Testis (tissue), 3 donors: ENCODE results near the gene CARM1. TPM values are rescaled to one million over a fixed set of nuclear protein-coding genes. Genes with fewer than 3 reads are reported as not detected.

Experiments
- DNase-seq: peaks from one replicate; pipeline ENCODE4 v3.0.0-alpha.2; 2019
- H3K27ac ChIP-seq, 2 donors: fragments of 200-600 bp; sonication (generic); one replicate each; pipeline ENCODE4 v1.5.1; 2019
- H3K27me3 ChIP-seq: fragments of 200-600 bp; sonication (generic); one replicate; pipeline ENCODE4 v1.5.1; 2019
- H3K36me3 ChIP-seq: fragments of 200-600 bp; sonication (generic); one replicate; pipeline ENCODE4 v1.5.1; 2017; ENCODE audit warnings: low read depth; ENCODE audit errors: missing control alignments
- H3K4me1 ChIP-seq: fragments of 200-600 bp; sonication (generic); one replicate; pipeline ENCODE4 v1.5.1; 2019
- H3K4me3 ChIP-seq, 2 donors: fragments of 200-600 bp; sonication (generic); one replicate each; pipeline ENCODE4 v1.5.1; 2017 to 2019
- H3K9me3 ChIP-seq: fragments of 200-600 bp; sonication (generic); one replicate; pipeline ENCODE4 v1.5.1; 2017
- CTCF ChIP-seq, 3 experiments: fragments of 450-650 bp in 2 of 3; fragments of 200-600 bp in 1 of 3; sonication (generic) in 1 of 3; IDR thresholded peaks; one replicate each; pipeline ENCODE4 v1.5.1; 2016 to 2019; ENCODE audit warnings: antibody characterized with exemption in 3 of 3, mild to moderate bottlenecking in 2 of 3, moderate library complexity in 1 of 3
- POLR2A ChIP-seq: fragments of 450-650 bp; IDR thresholded peaks from one replicate; pipeline ENCODE4 v1.6.1; 2017; ENCODE audit warnings: antibody characterized with exemption, mild to moderate bottlenecking, moderate library complexity
- WGBS, 2 donors: methylation state at CpG; one replicate each; pipeline ENCODE4 v1.1.5; 2018; 5-methylcytosine and 5-hydroxymethylcytosine counted together
- intact Hi-C: fragments of 100-400 bp; cut with DNase I; formaldehyde crosslinking; loops from one replicate; pipeline ENCODE4 v1.15.1; 2023; ENCODE audit warnings: low total_unique reads
- polyA plus RNA-seq: library from polyadenylated mRNA; stranded (reverse); fragments of 350-450 nt; fragmentation: Illumina TruSeq; extraction: RNeasy Lipid Tissue Mini Kit (QIAGEN cat#74804); gene quantifications from one replicate; pipeline ENCODE4 v1.2.3, GENCODE V29; 2014; ENCODE audit warnings: low read depth, low replicate concordance; ENCODE audit not compliant: insufficient read depth
- total RNA-seq, 2 donors: library from RNA; depleted of rRNA; stranded (reverse); fragments of >200 nt; gene quantifications; one replicate each; pipeline ENCODE4 v1.2.3, GENCODE V29; 2016

CARM1 gene
- total and polyA plus RNA-seq, 3 donors from 2014 or later = 79.5 to 110 (median 82.4) TPM

GRCh38 chr19:10861103-10861651 is 10.2 kb upstream of the CARM1 start:
- 76 to 82% methylated on average over 7 of the region's 7 CpGs for WGBS, 2 donors
- TF ChIP-seq CTCF (IDR thresholded peaks at IDR 0.05) (peak in 1 of 3 experiments; percentile 41), POLR2A (no peak)
- peak; percentile 48 for DNase-seq

GRCh38 chr19:10862561-10863106 is 8.7 kb upstream of the CARM1 start:
- intact Hi-C loops = loop anchor here (5.0 kb wide), 1 partner anchor 145 kb away; the partner anchor contains the start of gene DNM2
- WGBS, 2 donors = 81 to 88% methylated on average over 6 of the region's 6 CpGs
- no peak for DNase-seq
- H3K27me3 ChIP-seq = no peaks in the 10 kb centered on the region
- H3K36me3 ChIP-seq = no peaks in the 10 kb centered on the region
- TF ChIP-seq CTCF (IDR thresholded peaks at IDR 0.05) (no peak), POLR2A (no peak)
- no peak overlapping the region for H3K27ac ChIP-seq
- no peaks in the 10 kb centered on the region for H3K9me3 ChIP-seq
- H3K4me1 ChIP-seq = no peaks in the 10 kb centered on the region
- H3K4me3 ChIP-seq = no peak overlapping the region

More at GRCh38 chr19:10861103-10861651, 10.2 kb upstream of the CARM1 start:
- Histone ChIP-seq H3K4me1 (no peaks in the 10 kb centered on the region), H3K27ac (no peak overlapping the region), H3K4me3 (no peak overlapping the region), H3K36me3 (no peaks in the 10 kb centered on the region), H3K27me3 (no peaks in the 10 kb centered on the region), H3K9me3 (no peaks in the 10 kb centered on the region)
- intact Hi-C loops = loop anchor here (5.0 kb wide), 1 partner anchor 144 kb away; the partner anchor contains the start of gene DNM2

- H3K27me3 ChIP-seq = no peaks in the 10 kb centered on the region
- WGBS, 2 donors = 67 to 75% methylated on average over 15 to 18 of the region's 18 CpGs
- H3K4me1 ChIP-seq = no peaks in the 10 kb centered on the region
- H3K4me3 ChIP-seq = no peak overlapping the region
- TF ChIP-seq POLR2A (no peak), CTCF (IDR thresholded peaks at IDR 0.05) (no peak)
- peak; percentile 56 for DNase-seq
- intact Hi-C loops = loop anchor here (5.0 kb wide), 1 partner anchor 146 kb away; the partner anchor contains the start of gene DNM2
- no peak overlapping the region for H3K27ac ChIP-seq
- no peaks in the 10 kb centered on the region for H3K36me3 ChIP-seq
- H3K9me3 ChIP-seq = no peaks in the 10 kb centered on the region
These were observed 8.1 kb upstream of the CARM1 start for GRCh38 chr19:10863107-10863717.

- intact Hi-C loops = loop anchor here (5.0 kb wide), 1 partner anchor 147 kb away; the partner anchor contains the start of gene DNM2
- peak overlapping the region in 1 of 2 donors; percentile 30 for H3K27ac ChIP-seq
These were observed 6.8 kb upstream of the CARM1 start for GRCh38 chr19:10864538-10864899.

More at GRCh38 chr19:10864538-10864899, 6.8 kb upstream of the CARM1 start:
- DNase-seq = peak; percentile 89
- TF ChIP-seq POLR2A (no peak), CTCF (IDR thresholded peaks at IDR 0.05) (peak; percentile 60 to 91 (median 78))
- Histone ChIP-seq H3K9me3 (no peaks in the 10 kb centered on the region), H3K4me1 (no peaks in the 10 kb centered on the region), H3K27me3 (no peaks in the 10 kb centered on the region), H3K36me3 (no peaks in the 10 kb centered on the region), H3K4me3 (no peak overlapping the region)
- 26 to 29% methylated on average over 6 of the region's 6 CpGs for WGBS, 2 donors
